VCaP (cell line): Measurements from ENCODE around the gene PINLYP.

Source experiments
- H3K27ac ChIP-seq: fragments of 450-650 bp; 2 replicates; pipeline ENCODE4 v1.5.1; 2017
- TF ChIP-seq, protein P1 (sequence below): fragments of 450-650 bp; conservative IDR thresholded peaks from 2 replicates; pipeline ENCODE4 v1.5.1; 2017; ENCODE audit warnings: mild to moderate bottlenecking, moderate library complexity

Gene PINLYP

DNA sequence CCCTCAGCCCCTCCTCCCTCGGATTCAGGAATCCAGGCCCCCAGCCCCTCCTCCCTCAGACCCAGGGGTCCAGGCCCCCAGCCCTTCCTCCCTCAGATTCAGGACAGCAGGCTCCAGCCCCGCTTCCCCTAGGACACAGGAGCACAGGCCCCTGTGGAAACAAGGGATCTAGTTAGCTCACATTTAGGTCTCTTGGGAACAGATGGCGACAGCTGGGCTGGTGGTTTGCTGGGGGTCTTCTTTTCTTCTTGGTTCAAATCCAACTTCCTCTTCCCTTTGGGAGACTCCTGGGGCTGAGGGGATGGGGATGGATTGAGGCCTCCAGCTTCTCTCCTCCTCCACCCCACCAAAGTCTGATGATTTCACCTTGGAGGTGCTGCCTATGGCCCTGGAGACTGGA is 23.0 kb upstream of the PINLYP start:
- H3K27ac ChIP-seq: no peak overlapping the region
- TF ChIP-seq, protein P1, sequence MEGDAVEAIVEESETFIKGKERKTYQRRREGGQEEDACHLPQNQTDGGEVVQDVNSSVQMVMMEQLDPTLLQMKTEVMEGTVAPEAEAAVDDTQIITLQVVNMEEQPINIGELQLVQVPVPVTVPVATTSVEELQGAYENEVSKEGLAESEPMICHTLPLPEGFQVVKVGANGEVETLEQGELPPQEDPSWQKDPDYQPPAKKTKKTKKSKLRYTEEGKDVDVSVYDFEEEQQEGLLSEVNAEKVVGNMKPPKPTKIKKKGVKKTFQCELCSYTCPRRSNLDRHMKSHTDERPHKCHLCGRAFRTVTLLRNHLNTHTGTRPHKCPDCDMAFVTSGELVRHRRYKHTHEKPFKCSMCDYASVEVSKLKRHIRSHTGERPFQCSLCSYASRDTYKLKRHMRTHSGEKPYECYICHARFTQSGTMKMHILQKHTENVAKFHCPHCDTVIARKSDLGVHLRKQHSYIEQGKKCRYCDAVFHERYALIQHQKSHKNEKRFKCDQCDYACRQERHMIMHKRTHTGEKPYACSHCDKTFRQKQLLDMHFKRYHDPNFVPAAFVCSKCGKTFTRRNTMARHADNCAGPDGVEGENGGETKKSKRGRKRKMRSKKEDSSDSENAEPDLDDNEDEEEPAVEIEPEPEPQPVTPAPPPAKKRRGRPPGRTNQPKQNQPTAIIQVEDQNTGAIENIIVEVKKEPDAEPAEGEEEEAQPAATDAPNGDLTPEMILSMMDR: no peak

DNA sequence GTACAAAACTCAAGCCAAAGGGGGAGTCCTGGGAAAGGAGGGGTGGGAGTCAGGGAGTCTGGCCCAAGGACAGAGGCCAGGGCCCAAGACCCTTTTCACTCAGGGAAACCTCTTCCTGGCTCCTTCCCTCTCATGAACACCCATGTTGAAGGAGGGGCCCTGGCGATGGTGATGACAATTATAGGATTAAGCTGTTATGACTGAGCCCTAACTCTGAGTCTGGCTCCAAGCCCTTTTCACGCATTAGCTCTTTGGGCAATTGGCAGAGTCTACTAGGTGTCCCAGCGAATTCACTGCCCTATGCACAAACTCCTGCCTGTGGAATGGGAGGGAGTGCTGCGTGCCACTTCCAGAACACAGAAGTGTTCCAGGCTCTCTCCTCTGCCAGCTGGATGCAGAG is 21.9 kb upstream of the PINLYP start:
- TF ChIP-seq, protein P1: no peak
- no peak overlapping the region for H3K27ac ChIP-seq

DNA sequence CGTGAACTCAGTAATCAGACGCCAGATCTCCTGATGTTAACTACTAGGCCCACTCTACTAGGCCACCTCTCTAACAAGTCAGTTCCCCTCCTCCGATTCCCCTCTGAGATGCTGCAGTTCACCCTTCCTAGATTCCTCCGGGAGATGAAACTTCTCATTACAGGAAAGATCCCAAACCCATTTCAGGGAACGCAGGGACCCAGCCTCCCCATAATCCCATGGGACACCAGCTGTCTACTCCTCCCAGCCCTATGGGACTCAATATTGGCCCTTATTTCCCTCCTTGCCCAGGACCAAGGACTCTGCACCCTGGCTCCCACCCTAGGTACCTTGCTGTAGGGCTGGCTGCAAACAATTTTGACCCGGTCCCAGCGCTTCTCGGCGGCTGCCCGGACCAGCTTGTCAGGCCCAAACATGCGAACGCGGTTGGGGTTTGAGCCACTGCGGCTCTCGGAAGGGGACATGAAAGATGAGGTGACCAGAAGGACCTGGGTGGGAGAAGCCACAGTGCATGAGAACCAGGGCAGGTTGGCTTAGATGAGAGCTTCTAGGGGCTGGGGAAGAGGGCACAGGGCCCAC is 21.2 kb upstream of the PINLYP start:
- no peak overlapping the region for H3K27ac ChIP-seq
- TF ChIP-seq, protein P1: no peak

DNA sequence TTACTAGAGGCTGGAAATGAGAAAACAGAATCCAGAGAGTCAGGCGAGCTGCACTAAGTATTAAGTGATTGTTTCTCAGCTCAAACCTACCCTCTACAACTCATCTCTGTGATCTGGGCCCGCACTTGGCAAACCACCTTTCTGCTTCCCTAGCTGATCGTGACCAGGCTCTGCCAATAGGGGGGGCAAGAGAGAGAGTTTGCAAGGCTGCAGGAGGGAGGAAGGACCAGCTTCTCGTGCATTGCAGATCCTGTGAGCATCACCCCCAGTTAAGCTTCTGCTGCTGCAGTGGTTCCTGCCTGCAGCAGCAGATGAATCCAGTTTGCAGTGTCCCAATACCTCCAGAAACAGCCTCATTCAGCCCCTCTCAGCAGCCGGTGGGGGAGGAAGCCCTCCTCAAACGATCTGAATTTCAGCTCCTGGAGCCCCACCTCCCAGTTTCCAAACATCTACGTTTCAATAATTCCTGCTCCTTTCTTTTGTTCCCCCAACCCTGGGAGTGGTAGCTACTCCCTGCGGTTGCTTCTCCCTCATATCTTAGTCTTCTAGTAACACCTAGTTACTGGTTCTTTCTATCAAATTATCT is 20.3 kb upstream of the PINLYP start:
- no peak overlapping the region for H3K27ac ChIP-seq
- TF ChIP-seq, protein P1: peak; percentile 91

DNA sequence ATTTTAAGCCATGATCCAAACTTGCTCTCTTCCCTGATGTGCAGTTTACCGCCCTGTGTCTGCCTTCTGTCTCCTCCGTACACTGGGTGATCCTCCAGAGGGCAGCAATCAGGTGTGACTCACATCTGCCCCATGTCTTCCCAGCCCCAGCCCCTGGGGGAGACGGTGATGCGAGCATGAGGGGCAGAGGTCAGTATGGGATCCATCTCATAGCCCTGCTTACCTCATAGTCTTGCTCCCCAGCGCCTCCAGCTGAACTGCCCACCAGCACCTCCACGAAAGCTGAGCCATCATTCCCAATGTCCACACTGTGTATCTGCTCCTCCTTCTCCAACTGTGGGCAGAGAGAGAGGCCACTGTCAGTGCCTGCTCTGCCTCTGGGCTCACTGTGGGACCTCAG is 14.9 kb upstream of the PINLYP start:
- TF ChIP-seq, protein P1: no peak; the same call in 1 of the 2 replicates
- no peak overlapping the region for H3K27ac ChIP-seq

DNA sequence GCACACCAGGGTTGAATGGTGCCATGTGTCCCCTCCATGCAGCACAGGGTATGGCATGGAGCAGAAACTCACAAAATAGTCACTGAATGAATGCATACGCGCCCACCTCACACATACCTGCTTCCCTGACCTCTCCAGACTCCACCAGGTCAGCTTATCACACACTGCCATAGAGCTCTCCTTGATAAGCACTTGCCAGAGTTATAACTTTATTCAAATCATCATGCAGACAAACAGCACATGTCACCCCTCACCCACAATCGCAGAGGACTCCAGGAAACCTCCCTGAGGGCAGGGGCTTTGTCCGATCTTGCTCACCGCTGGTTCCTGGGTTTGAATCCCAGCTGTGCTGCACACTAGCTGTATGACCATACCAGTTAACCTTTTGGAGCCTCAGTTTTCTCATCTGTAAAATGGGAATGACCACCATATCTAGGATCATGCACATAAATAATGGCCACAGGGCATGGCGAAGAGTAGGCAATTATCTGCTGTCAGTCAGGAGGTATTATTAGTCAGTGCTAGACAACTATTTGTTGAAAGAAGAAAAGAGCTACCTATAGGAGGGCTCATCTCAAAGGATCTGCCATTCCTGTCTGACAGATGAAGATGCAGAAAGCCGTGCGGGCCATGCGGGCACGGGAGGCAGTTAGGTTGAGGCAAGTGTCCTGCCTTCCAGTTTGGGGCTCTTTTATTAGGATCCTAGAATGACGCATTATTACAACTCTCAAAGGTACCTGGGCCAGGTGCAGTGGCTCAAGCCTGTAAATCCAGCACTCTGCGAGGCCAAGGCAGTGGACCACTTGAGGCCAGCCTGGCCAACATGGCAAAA is 14.2 kb upstream of the PINLYP start:
- TF ChIP-seq, protein P1: no peak
- H3K27ac ChIP-seq: no peak overlapping the region

DNA sequence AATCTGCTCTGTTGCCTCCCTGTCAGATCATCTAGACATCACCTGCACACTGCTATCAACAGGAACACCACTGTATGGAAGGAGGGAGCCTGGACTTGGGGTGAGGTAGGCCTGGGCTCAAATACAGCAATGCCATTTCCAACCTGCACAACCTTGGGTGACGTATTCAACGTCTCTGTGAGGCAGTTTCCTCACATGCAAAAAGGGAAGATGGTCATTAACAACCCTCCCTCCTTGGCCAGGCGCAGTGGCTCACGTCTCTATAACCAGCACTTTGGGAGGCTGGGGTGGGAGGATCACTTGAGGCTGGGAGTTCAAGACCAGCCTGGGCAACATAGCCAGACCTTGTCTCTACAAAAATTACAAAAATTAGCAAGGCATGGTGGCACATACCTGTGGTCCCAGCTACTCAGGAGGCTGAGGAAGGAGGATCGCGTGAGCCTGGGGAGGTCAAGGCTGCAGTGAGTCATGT is 13.3 kb upstream of the PINLYP start:
- no peak overlapping the region for H3K27ac ChIP-seq
- TF ChIP-seq, protein P1: no peak
